Lower leg skin (tissue), 3 donors: ENCODE data around the gene PIK3AP1.

Source experiments
- CTCF ChIP-seq, 3 donors: fragments of 450-650 bp; IDR thresholded peaks; one replicate each; pipeline ENCODE4 v1.5.1; 2016; ENCODE audit warnings: antibody characterized with exemption in 3 of 3, mild to moderate bottlenecking in 3 of 3, moderate library complexity in 2 of 3
- POLR2A ChIP-seq, 2 donors: fragments of 450-650 bp; IDR thresholded peaks; one replicate each; pipeline ENCODE4 v1.6.1; 2016 to 2017; ENCODE audit warnings: antibody characterized with exemption in 2 of 2, mild to moderate bottlenecking in 1 of 2, moderate library complexity in 1 of 2

DNA sequence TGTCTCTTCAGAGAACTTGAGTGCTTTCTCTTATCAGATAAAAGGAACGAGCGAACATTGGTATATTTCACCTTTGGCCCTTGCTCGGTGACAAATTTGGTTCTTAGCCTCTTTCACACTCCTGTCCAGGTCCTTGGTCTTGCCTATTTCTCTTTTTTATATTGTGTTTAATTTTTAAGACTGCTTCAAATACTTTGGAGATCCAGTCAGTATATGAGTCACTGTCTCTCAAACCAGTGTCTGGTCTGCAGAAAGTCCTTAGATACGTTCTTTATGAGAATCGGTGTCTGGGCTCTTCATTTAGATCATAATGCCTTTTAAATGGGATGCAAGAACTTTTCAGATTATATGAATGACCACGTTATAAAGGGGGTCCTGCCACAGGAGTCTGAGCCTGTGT lies 55.0 kb downstream of the PIK3AP1 start:
- TF ChIP-seq POLR2A (IDR thresholded peaks at IDR 0.05) (no peak), CTCF (IDR thresholded peaks at IDR 0.05) (no peak)
